Thoracic aorta (tissue), 2 donors: Measurements from ENCODE around the gene RALBP1. TPM values are rescaled to one million over a fixed set of nuclear protein-coding genes. Genes with fewer than 3 reads are reported as not detected.

ENCODE experiments used
- ATAC-seq: fragments of 150-250 bp; one replicate; pipeline ENCODE4 v1.8.0; 2017; ENCODE audit warnings: low read depth; ENCODE audit not compliant: insufficient number of reproducible peaks, low FRiP score
- DNase-seq: peaks from one replicate; pipeline ENCODE4 v3.0.0-alpha.2; 2020; ENCODE audit warnings: low spot score
- H3K27ac ChIP-seq, 2 donors: fragments of 200-600 bp; sonication (generic); 1 replicate in 1 of 2; 2 replicates in 1 of 2; pipeline ENCODE4 v1.5.1; 2016; ENCODE audit warnings: mild to moderate bottlenecking in 2 of 2, moderate library complexity in 2 of 2
- H3K27me3 ChIP-seq: fragments of 200-600 bp; sonication (generic); replicated peaks from 2 replicates; pipeline ENCODE4 v1.6.0; 2016; ENCODE audit warnings: mild to moderate bottlenecking; ENCODE audit not compliant: insufficient read depth
- H3K36me3 ChIP-seq: fragments of 200-600 bp; sonication (generic); one replicate; pipeline ENCODE4 v1.5.1; 2016
- H3K4me1 ChIP-seq, 2 donors: fragments of 200-600 bp; sonication (generic); 1 replicate in 1 of 2; 2 replicates in 1 of 2; pipeline versions ENCODE4 v1.5.1 to v1.6.0; 2016; ENCODE audit warnings: low read depth in 2 of 2, mild to moderate bottlenecking in 1 of 2; ENCODE audit not compliant: control insufficient read depth in 1 of 2
- H3K4me3 ChIP-seq: fragments of 200-600 bp; sonication (generic); 2 replicates; pipeline ENCODE4 v1.5.1; 2016; ENCODE audit warnings: mild to moderate bottlenecking
- H3K9me3 ChIP-seq: fragments of 200-600 bp; sonication (generic); 2 replicates; pipeline ENCODE4 v1.5.1; 2016
- CTCF ChIP-seq: fragments of 200-600 bp; sonication (generic); IDR thresholded peaks from one replicate; pipeline ENCODE4 v1.5.1; 2019; ENCODE audit warnings: antibody characterized with exemption
- total RNA-seq, 2 donors: library from RNA; depleted of rRNA; stranded (reverse); fragments of >200 nt; gene quantifications; one replicate each; pipeline versions ENCODE4 v1.1.0 to v1.2.3, GENCODE V29; 2016

RALBP1 gene
- total RNA-seq, 2 donors from 2014 or later = 47.1 to 54.2 TPM

- Histone ChIP-seq H3K4me3 (no peak overlapping the region), H3K9me3 (no peaks in the 10 kb centered on the region), H3K36me3 (no peaks in the 10 kb centered on the region), H3K27me3 (no peaks in the 10 kb centered on the region), H3K4me1 (peaks cover 10 to 13% of the 10 kb centered on the region in 2 donors), H3K27ac (no peak overlapping the region)
- no peak for DNase-seq
- TF ChIP-seq CTCF = no peak
- ATAC-seq = no peak
Measured at GRCh38 chr18:9513971-9514512, 38.7 kb downstream of the RALBP1 start.

GRCh38 chr18:9516437-9517064 lies 41.2 kb downstream of the RALBP1 start:
- peaks cover 18 to 20% of the 10 kb centered on the region in 2 donors for H3K4me1 ChIP-seq
- no peaks in the 10 kb centered on the region for H3K36me3 ChIP-seq
- H3K27me3 ChIP-seq = no peaks in the 10 kb centered on the region
- H3K4me3 ChIP-seq = peak overlapping the region; percentile 41
- TF ChIP-seq CTCF = peak; percentile 71
- no peaks in the 10 kb centered on the region for H3K9me3 ChIP-seq
- DNase-seq = no peak
- no peak for ATAC-seq
- peak overlapping the region; percentile 17 to 64 for H3K27ac ChIP-seq

GRCh38 chr18:9517869-9518268 lies 42.6 kb downstream of the RALBP1 start:
- Histone ChIP-seq H3K27me3 (no peaks in the 10 kb centered on the region), H3K36me3 (no peaks in the 10 kb centered on the region), H3K27ac (peak overlapping the region; percentile 49 to 64), H3K9me3 (no peaks in the 10 kb centered on the region), H3K4me3 (peak overlapping the region; percentile 41), H3K4me1 (peaks cover 18 to 20% of the 10 kb centered on the region in 2 donors)
- no peak for TF ChIP-seq CTCF
- no peak for ATAC-seq
- DNase-seq = no peak

GRCh38 chr18:9519399-9519798 lies 44.1 kb downstream of the RALBP1 start:
- Histone ChIP-seq H3K27ac (no peak overlapping the region), H3K4me1 (peaks cover 18 to 20% of the 10 kb centered on the region in 2 donors), H3K36me3 (peaks cover under 1% of the 10 kb centered on the region), H3K9me3 (no peaks in the 10 kb centered on the region), H3K27me3 (no peaks in the 10 kb centered on the region), H3K4me3 (no peak overlapping the region)
- DNase-seq (no peak), ATAC-seq (no peak)
- TF ChIP-seq CTCF = no peak

- H3K4me3 ChIP-seq = no peak overlapping the region
- peaks cover 8% of the 10 kb centered on the region for H3K36me3 ChIP-seq
- DNase-seq (no peak), ATAC-seq (no peak)
- no peaks in the 10 kb centered on the region for H3K27me3 ChIP-seq
- H3K4me1 ChIP-seq = peaks cover 18 to 20% of the 10 kb centered on the region in 2 donors
- H3K9me3 ChIP-seq = no peaks in the 10 kb centered on the region
- no peak for TF ChIP-seq CTCF
- no peak overlapping the region for H3K27ac ChIP-seq
Measured at GRCh38 chr18:9520666-9521065, 45.4 kb downstream of the RALBP1 start.
